Measurements from ENCODE around the gene TRAPPC11.
"Not testable (repeated sequence)": the region's sequence is repeated elsewhere in the genome, so short reads cannot be mapped to it uniquely, and the experiment has no call there.

The TRAPPC11 gene

GRCh38 chr4:183659029-183659871 is at the start of gene TRAPPC11, which contains the start of gene RWDD4:
Gene TRAPPC11 (plus strand): TSS chr4:183659293. CDS start chr4:183663868, 4,575 bp downstream.
Gene RWDD4 (minus strand): TSS chr4:183659185. CDS start chr4:183658952, 233 bp downstream.
- DNase-seq, result peak; percentile 87

- DNase-seq, result no peak
These were observed 49.1 kb upstream of the TRAPPC11 start for GRCh38 chr4:183610033-183610432.

GRCh38 chr4:183610613-183611012 is 48.5 kb upstream of the TRAPPC11 start:
- no peak for DNase-seq

GRCh38 chr4:183611210-183611830 is 47.8 kb upstream of the TRAPPC11 start:
- DNase-seq, result no peak

- DNase-seq, result no peak
These were observed 46.5 kb upstream of the TRAPPC11 start for GRCh38 chr4:183612329-183613250.

GRCh38 chr4:183617075-183617474 is 42.0 kb upstream of the TRAPPC11 start:
- DNase-seq, result no peak

- DNase-seq, result no peak
These were observed 40.4 kb upstream of the TRAPPC11 start for GRCh38 chr4:183618681-183619080.

GRCh38 chr4:183620421-183620820 is 38.7 kb upstream of the TRAPPC11 start:
- DNase-seq, result no peak

GRCh38 chr4:183621875-183622274 is 37.2 kb upstream of the TRAPPC11 start:
- DNase-seq, result no peak

GRCh38 chr4:183624548-183624947 is 34.5 kb upstream of the TRAPPC11 start:
- no peak for DNase-seq

- no peak for DNase-seq
These were observed 32.9 kb upstream of the TRAPPC11 start for GRCh38 chr4:183626168-183626567.

GRCh38 chr4:183627286-183627685 is 31.8 kb upstream of the TRAPPC11 start:
- not testable (repeated sequence) for DNase-seq

GRCh38 chr4:183627979-183628588 is 31.0 kb upstream of the TRAPPC11 start:
- no peak for DNase-seq

- no peak for DNase-seq
These were observed 27.4 kb upstream of the TRAPPC11 start for GRCh38 chr4:183631577-183632198.

GRCh38 chr4:183632689-183633088 is 26.4 kb upstream of the TRAPPC11 start:
- DNase-seq, result no peak

- DNase-seq, result no peak
These were observed 25.4 kb upstream of the TRAPPC11 start for GRCh38 chr4:183633476-183634400.

- no peak for DNase-seq
These were observed 23.8 kb upstream of the TRAPPC11 start for GRCh38 chr4:183635321-183635720.

- no peak for DNase-seq
These were observed 23.4 kb upstream of the TRAPPC11 start for GRCh38 chr4:183635741-183636140.

GRCh38 chr4:183636503-183636902 is 22.6 kb upstream of the TRAPPC11 start:
- no peak for DNase-seq

GRCh38 chr4:183636923-183637322 is 22.2 kb upstream of the TRAPPC11 start:
- DNase-seq, result peak; percentile 9

GRCh38 chr4:183637461-183637860 is 21.6 kb upstream of the TRAPPC11 start:
- no peak for DNase-seq

All from NCI-H748 treated with DMSO at 0.1 percent for 48 hours (cell line).